Activated naive CD8-positive, alpha-beta T cell treated with anti-CD3 and anti-CD28 coated beads, Interleukin-2, amount 10 ng/mL, durations not matched to agents 7 days and 5 days (primary cell): ENCODE data around the gene MSGN1. TPM values are rescaled to one million over a fixed set of nuclear protein-coding genes. Genes with fewer than 3 reads are reported as not detected.

Source experiments
- ATAC-seq: fragments of 150-1000 bp; cut with Tn5 transposase; one replicate; pipeline ENCODE4 v1.10.0; 2021; ENCODE audit warnings: low read depth, moderate library complexity
- POLR2A ChIA-PET: fragments of 350-600 bp; sonication (Branson Sonifier 250); formaldehyde crosslinking; loops from one replicate; lab custom pipeline; 2021; ENCODE audit warnings: antibody characterized with exemption; lab: Charles Lee
- DNase-seq: peaks from one replicate; pipeline ENCODE4 v3.0.0; 2021
- H3K27ac Mint-ChIP-seq: one replicate; pipeline ENCODE4 v1.8.0; 2022; ENCODE audit warnings: mild to moderate bottlenecking, mixed read lengths
- H3K27me3 Mint-ChIP-seq: one replicate; pipeline ENCODE4 v1.8.0; 2022; ENCODE audit warnings: mild to moderate bottlenecking, moderate library complexity, mixed read lengths
- H3K36me3 Mint-ChIP-seq: one replicate; pipeline ENCODE4 v1.8.0; 2021; ENCODE audit warnings: mild to moderate bottlenecking, mixed read lengths
- H3K4me1 Mint-ChIP-seq: one replicate; pipeline ENCODE4 v1.8.0; 2021; ENCODE audit warnings: mixed read lengths
- H3K4me3 Mint-ChIP-seq: one replicate; pipeline ENCODE4 v1.8.0; 2022; ENCODE audit warnings: mild to moderate bottlenecking, moderate library complexity, mixed read lengths
- H3K9me3 Mint-ChIP-seq: one replicate; pipeline ENCODE4 v1.8.0; 2021; ENCODE audit warnings: mixed read lengths
- total RNA-seq, 2 experiments: library from RNA; stranded (reverse); gene quantifications; one replicate each; pipeline ENCODE4 v1.2.3, GENCODE V29; 2021

MSGN1 gene
- total RNA-seq, 2 experiments from 2014 or later: not detected

GRCh38 chr2:17843457-17843856 lies 27.2 kb downstream of the MSGN1 start:
- ATAC-seq (no peak), DNase-seq (no peak)
- Mint-ChIP-seq H3K36me3 (no peaks in the 10 kb centered on the region), H3K27ac (no peak overlapping the region), H3K9me3 (no peaks in the 10 kb centered on the region), H3K27me3 (peaks cover 19% of the 10 kb centered on the region), H3K4me3 (no peak overlapping the region), H3K4me1 (no peaks in the 10 kb centered on the region)
- POLR2A ChIA-PET: no interaction called here

GRCh38 chr2:17845806-17846205 lies 29.5 kb downstream of the MSGN1 start:
- Mint-ChIP-seq H3K4me3 (no peak overlapping the region), H3K27me3 (peaks cover 12% of the 10 kb centered on the region), H3K4me1 (no peaks in the 10 kb centered on the region), H3K9me3 (no peaks in the 10 kb centered on the region), H3K27ac (no peak overlapping the region), H3K36me3 (no peaks in the 10 kb centered on the region)
- POLR2A ChIA-PET: no interaction called here
- ATAC-seq: no peak
- no peak for DNase-seq

DNA sequence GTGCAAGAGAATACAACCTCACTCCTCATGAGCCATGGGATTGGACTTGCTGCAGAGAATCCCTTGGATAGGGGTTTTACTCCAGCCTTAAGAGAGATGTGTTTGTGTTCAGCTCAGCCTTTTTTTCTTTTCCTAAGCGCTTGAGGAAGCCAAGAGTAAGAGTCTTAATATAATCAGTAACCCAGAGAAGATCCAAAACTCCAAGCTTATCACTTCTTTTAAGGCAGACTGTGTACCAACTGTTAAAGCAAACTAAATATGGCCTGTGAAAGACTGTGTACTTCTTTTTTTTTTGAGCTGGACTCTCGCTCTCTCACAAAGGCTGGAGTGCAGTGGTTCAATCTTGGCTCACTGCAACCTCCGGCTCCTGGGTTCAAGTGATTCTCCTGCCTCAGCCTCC lies 30.4 kb downstream of the MSGN1 start:
- Mint-ChIP-seq H3K27me3 (peaks cover 10% of the 10 kb centered on the region), H3K4me3 (no peak overlapping the region), H3K27ac (no peak overlapping the region), H3K9me3 (no peaks in the 10 kb centered on the region), H3K36me3 (no peaks in the 10 kb centered on the region), H3K4me1 (no peaks in the 10 kb centered on the region)
- ATAC-seq (no peak), DNase-seq (no peak)
- POLR2A ChIA-PET: no interaction called here

GRCh38 chr2:17847236-17847635 lies 31.0 kb downstream of the MSGN1 start:
- POLR2A ChIA-PET: no interaction called here
- Mint-ChIP-seq H3K27ac (no peak overlapping the region), H3K4me1 (no peaks in the 10 kb centered on the region), H3K9me3 (no peaks in the 10 kb centered on the region), H3K36me3 (no peaks in the 10 kb centered on the region), H3K27me3 (peaks cover 8% of the 10 kb centered on the region), H3K4me3 (no peak overlapping the region)
- ATAC-seq (no peak), DNase-seq (no peak)

- POLR2A ChIA-PET: no interaction called here
- no peaks in the 10 kb centered on the region for H3K36me3 Mint-ChIP-seq
- H3K27ac Mint-ChIP-seq: no peak overlapping the region
- DNase-seq: no peak
- no peak overlapping the region for H3K4me3 Mint-ChIP-seq
- H3K27me3 Mint-ChIP-seq: no peaks in the 10 kb centered on the region
- H3K9me3 Mint-ChIP-seq: no peaks in the 10 kb centered on the region
- no peaks in the 10 kb centered on the region for H3K4me1 Mint-ChIP-seq
- no peak for ATAC-seq
Observed at GRCh38 chr2:17849275-17849674, 33.0 kb downstream of the MSGN1 start.

DNA sequence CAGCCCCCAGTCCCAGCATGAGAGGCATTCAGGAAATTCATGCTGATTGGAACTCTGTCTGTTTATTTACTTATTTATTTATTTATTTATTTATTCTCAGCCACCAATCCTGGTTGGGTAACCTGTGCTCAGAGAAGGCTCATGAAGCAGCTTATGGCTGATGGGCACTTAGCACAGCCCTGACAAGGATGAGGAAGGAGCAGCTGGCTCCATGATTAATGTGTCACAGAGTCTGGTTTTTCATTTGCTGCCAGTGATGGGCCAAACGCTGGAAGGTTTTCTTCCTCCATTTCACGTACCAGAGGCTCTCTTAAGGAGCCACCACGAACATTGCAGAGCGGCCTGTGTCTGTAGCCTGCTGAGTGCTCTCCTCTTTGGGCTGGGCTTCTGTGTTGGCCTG lies 33.9 kb downstream of the MSGN1 start:
- Mint-ChIP-seq H3K4me3 (no peak overlapping the region), H3K9me3 (no peaks in the 10 kb centered on the region), H3K27ac (no peak overlapping the region), H3K27me3 (peaks cover under 1% of the 10 kb centered on the region), H3K36me3 (no peaks in the 10 kb centered on the region), H3K4me1 (no peaks in the 10 kb centered on the region)
- no peak for DNase-seq
- POLR2A ChIA-PET: no interaction called here
- ATAC-seq: no peak

DNA sequence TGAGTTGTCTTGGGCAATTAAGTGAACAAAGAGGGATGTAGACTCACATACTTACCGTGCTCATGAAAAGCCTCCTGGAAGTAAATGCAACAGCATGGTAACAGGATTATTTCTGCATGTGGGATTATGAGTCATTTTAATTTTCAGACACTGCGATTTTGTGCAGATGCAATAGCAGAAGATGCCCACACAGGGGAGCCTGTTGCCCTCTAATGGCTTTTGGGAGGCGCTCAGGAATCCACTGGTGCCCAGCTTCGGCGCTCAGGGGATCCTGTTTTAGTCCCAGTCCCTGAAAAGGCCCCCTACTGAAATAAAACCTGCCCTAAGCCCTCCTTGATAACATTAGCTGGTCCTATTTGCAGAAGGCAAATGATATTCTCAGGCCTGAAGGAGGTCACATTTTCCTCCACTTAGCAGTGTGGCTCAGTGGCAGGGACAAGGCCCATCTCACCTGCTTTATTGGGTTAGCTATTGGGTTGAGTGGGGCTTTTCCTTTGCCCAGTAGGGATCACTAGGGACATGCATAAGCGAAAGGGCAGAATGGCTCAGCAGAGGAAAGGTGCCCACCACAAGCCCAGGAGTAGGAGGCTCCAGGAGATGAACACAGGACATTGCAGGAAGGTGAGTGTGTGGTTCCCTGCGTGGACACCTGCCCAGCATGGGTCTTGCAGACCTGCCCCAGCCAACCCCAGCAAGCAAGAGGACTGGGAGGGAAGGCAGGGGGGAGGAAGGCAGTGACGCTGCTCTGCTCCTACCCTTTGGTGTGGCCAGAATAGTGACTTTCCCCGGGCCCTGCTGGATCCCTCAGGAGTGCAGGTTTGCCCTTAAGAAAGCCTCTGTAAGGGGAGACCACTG lies 35.7 kb downstream of the MSGN1 start:
- DNase-seq: peak; percentile 35
- ATAC-seq: no peak
- Mint-ChIP-seq H3K4me3 (no peak overlapping the region), H3K4me1 (no peaks in the 10 kb centered on the region), H3K9me3 (no peaks in the 10 kb centered on the region), H3K27ac (no peak overlapping the region), H3K27me3 (peaks cover 2% of the 10 kb centered on the region), H3K36me3 (no peaks in the 10 kb centered on the region)
- POLR2A ChIA-PET: no interaction called here

- ATAC-seq (no peak), DNase-seq (no peak)
- POLR2A ChIA-PET: no interaction called here
- Mint-ChIP-seq H3K27me3 (peaks cover 8% of the 10 kb centered on the region), H3K9me3 (no peaks in the 10 kb centered on the region), H3K36me3 (no peaks in the 10 kb centered on the region), H3K4me1 (no peaks in the 10 kb centered on the region), H3K4me3 (no peak overlapping the region), H3K27ac (no peak overlapping the region)
Observed at GRCh38 chr2:17853799-17854198, 37.5 kb downstream of the MSGN1 start.

- DNase-seq (no peak), ATAC-seq (no peak)
- H3K27ac Mint-ChIP-seq: no peak overlapping the region
- H3K4me1 Mint-ChIP-seq: no peaks in the 10 kb centered on the region
- POLR2A ChIA-PET: no interaction called here
- H3K36me3 Mint-ChIP-seq: no peaks in the 10 kb centered on the region
- H3K27me3 Mint-ChIP-seq: peaks cover 14% of the 10 kb centered on the region
- H3K9me3 Mint-ChIP-seq: no peaks in the 10 kb centered on the region
- H3K4me3 Mint-ChIP-seq: no peak overlapping the region
Observed at GRCh38 chr2:17857021-17857420, 40.8 kb downstream of the MSGN1 start.

- POLR2A ChIA-PET: no interaction called here
- peaks cover 16% of the 10 kb centered on the region for H3K27me3 Mint-ChIP-seq
Observed at GRCh38 chr2:17858064-17858463, 41.8 kb downstream of the MSGN1 start.

GRCh38 chr2:17863539-17863938 lies 47.3 kb downstream of the MSGN1 start:
- POLR2A ChIA-PET: no interaction called here
- Mint-ChIP-seq H3K36me3 (no peaks in the 10 kb centered on the region), H3K4me1 (no peaks in the 10 kb centered on the region), H3K9me3 (no peaks in the 10 kb centered on the region), H3K27me3 (peaks cover 8% of the 10 kb centered on the region), H3K27ac (no peak overlapping the region), H3K4me3 (no peak overlapping the region)
- DNase-seq (no peak), ATAC-seq (no peak)

More at GRCh38 chr2:17858064-17858463, 41.8 kb downstream of the MSGN1 start:
- H3K27ac Mint-ChIP-seq: no peak overlapping the region
- H3K4me3 Mint-ChIP-seq: no peak overlapping the region
- DNase-seq: no peak
- no peaks in the 10 kb centered on the region for H3K36me3 Mint-ChIP-seq
- H3K9me3 Mint-ChIP-seq: no peaks in the 10 kb centered on the region
- no peaks in the 10 kb centered on the region for H3K4me1 Mint-ChIP-seq
- no peak for ATAC-seq

GRCh38 chr2:17864676-17865075 lies 48.4 kb downstream of the MSGN1 start:
- POLR2A ChIA-PET: no interaction called here
- peaks cover 10% of the 10 kb centered on the region for H3K27me3 Mint-ChIP-seq

DNA sequence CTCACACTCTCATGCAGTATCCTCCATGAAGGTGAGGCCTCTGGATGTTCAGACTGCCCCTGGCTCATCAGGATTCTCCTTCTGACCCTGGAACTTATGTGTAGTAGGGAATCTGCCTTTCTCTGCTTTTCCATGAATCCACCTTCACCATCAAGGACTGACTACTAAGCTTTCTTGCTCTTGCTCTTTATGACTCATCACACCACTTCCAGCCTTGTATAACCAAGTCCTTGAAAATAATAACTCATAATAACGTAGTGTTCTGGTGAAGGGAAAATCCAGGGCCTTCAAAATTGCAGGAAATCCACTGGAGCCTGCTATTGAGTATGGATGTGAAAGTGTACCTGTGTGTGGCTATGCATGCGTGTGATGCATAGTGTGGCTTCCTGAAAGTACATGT lies 50.9 kb downstream of the MSGN1 start:
- no peak for DNase-seq
- H3K4me3 Mint-ChIP-seq: no peak overlapping the region
- no peaks in the 10 kb centered on the region for H3K36me3 Mint-ChIP-seq
- POLR2A ChIA-PET: no interaction called here
- H3K27me3 Mint-ChIP-seq: peaks cover 3% of the 10 kb centered on the region
- no peak overlapping the region for H3K27ac Mint-ChIP-seq
- no peaks in the 10 kb centered on the region for H3K4me1 Mint-ChIP-seq
- no peaks in the 10 kb centered on the region for H3K9me3 Mint-ChIP-seq
- no peak for ATAC-seq

More at GRCh38 chr2:17864676-17865075, 48.4 kb downstream of the MSGN1 start:
- DNase-seq: no peak
- Mint-ChIP-seq H3K36me3 (no peaks in the 10 kb centered on the region), H3K27ac (no peak overlapping the region), H3K4me1 (no peaks in the 10 kb centered on the region), H3K9me3 (no peaks in the 10 kb centered on the region), H3K4me3 (no peak overlapping the region)
- no peak for ATAC-seq
